ENCODE measurements around the gene SCUBE2.
A peak's percentile ranks its signal among the peaks of the same experiment; 100 is the strongest.

The SCUBE2 gene

DNA sequence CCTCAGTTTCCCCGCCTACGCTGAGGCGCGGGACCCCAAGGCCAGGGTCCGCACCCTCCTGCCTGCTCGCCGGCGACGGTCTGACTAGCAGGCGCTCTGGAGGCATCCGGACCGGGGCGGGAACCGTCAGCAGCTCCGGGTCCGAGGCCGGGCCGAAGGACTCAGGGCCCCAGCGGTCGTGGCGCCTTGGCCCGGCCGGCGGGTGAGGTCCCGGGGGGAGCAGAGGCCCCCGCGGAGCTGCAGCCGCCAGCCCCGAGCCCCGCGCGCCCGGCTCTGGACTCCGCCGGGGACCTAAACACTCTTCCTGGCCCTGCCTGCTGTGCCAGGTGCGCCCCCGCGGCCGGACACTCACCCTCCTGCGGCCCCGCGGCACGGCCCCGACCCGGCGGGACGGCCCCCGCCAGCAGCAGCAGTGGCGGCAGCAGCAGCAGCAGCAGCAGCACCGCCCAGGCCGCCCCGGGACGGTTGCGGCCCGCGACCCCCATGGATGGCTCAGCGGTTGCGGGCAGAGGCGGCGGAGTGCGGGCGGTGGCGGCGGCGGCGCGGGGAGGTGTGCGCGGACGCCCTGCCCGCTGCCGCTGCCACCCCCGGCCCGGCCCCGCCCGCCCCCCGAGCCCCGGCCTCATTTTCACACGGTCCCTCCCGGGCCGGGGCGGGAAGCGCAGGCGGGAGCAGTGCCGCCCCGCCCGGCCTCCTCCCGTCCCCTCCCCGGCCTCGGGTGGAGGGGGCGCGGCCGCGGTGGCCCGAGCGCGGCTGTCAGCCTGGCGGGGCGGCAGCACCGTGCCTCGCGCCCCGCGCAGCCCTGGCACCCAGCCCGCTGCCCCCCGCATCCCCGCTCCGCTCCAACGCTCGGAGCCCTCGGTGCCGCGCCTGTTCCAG lies at the start of gene SCUBE2:
SCUBE2 (minus strand) TSS at position 556 of the 879 bp plus-strand sequence; CDS start at position 485, 71 bp downstream.
- DNase-seq = no peak

DNA sequence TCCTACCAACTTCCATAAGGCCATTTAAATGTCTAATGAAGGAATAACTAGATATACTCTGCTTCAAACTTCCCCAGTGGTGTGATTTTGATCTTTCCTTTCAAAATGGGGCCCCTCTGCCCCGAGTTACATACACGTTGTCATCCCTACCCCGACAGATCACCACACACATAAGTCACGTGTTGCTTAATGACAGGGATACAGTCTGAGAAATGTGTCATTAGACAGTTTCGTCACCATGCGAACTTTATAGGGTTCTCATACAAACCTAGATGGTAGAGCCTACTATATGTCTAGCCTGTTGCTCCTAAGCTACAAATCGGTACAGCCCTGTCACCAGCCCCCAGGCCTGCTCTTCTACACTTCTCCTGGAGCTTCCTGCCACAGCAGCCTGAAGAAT lies 49.8 kb upstream of the SCUBE2 start:
- DNase-seq = no peak

DNA sequence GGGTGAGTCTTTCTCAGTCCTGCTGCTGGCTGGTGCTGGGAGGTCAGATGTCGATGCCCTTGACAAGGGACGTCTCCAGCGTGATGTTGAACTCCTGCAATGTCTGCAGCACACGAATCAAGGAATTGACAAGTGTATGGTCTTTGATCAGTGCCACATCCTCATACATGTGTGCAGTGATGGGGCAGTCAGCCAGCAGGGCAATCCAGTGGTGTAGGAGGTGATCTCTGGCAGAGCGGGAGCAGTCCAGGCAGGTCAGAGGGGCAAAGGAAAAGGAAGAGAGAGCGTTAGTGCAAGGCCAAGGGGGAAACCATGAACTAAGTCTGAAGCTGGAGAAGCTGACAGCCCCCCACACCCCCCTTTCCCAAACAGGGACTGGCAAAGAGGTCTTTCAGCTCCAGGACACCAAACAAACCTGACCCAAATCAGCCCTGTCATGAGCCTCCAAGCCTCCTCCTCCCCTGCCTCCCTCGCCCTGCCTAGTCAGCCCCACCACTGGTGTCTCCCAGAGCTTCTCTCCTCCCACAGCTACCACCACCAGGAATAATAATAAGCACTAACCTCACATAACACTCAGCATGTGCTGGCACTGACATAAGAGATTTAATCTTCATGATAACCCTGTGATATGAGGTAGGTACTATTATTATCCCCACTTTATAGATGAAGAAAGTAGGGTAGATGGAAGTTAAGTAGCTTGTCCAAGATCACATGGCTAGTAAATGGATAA lies 48.4 kb upstream of the SCUBE2 start:
- DNase-seq = no peak

DNA sequence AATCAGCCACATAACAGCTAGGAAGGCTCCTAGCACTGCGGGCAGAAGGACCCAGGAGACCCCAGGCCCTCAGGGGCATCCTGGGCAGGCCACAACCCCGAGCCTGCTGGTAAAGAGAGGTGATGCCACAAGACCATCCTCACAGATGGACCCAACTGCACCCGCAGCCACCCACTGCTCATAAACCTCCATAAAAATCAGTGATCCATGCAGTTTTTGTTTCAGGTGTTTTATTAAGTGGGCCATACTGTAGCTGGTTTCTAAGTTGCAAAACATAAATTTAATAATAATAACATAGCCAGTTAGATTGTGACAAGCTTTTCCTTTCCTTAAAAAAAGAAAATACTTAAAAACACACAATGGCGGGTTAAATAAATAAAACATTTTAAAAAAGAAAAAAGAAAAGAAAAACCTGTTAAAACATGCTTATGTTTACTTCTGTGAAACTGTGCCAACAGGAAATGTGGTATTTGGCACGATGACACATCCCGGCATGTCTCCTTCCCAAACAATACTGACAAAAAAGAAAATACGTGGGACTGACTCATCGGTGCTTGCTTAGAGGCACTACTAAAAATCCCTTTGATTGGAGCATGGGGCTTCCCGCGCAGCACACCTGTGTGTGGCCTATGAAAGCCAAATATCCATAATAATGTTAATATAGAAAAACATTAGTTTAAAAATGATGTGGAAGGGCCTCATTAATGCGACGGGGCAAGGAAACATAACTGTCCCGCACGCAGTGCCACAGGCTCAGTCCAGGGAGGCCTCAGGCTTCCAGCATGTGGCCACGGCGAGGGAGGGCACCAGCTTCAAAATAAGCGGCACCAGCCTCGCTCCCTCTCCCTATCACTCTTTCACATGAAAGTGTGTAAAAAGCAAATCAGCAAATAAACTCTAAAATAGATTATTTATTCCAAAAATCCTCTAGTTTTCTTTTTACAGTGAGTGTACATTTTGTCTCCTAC lies 47.5 kb upstream of the SCUBE2 start:
- DNase-seq = no peak

DNA sequence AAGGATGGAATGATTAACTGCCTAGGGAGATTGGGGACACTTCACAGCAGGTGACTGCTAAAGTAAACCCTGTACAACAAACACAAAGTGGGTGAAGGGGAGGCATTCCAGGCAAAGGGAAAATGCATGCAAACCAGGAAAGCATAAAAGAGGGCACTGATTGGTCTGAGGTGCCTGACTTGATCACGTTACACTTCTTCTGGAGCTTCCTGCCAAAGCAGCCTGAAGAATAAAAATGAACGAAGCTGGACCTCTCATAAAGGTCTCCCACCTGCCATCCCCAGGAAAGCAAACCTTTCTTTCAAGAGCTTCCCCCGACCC lies 46.7 kb upstream of the SCUBE2 start:
- DNase-seq = no peak

- peak; percentile 58 for DNase-seq
These were observed 46.1 kb upstream of the SCUBE2 start for GRCh38 chr11:9137293-9138132.

DNA sequence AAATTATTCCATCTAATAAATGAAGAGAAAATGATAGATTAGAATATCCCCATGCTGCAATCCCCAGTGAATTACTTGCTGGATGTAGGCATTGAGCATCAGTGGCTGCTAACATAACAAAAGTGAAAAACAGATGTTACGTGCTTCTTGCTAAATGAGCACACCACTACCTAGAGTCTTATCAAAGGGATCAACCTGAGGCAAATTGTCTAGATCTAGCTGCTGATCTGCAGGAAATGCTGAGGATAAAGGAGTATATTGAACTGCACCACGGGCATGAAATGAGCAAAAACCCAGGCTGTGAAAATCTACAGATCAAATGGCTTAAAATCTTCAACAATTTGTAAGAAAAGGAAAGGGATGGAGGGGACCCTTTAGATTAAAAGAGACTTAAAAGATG lies 45.3 kb upstream of the SCUBE2 start:
- no peak for DNase-seq

GRCh38 chr11:9133956-9134355 lies 42.6 kb upstream of the SCUBE2 start:
- no peak for DNase-seq

- no peak for DNase-seq
These were observed 40.9 kb upstream of the SCUBE2 start for GRCh38 chr11:9132203-9132878.

DNA sequence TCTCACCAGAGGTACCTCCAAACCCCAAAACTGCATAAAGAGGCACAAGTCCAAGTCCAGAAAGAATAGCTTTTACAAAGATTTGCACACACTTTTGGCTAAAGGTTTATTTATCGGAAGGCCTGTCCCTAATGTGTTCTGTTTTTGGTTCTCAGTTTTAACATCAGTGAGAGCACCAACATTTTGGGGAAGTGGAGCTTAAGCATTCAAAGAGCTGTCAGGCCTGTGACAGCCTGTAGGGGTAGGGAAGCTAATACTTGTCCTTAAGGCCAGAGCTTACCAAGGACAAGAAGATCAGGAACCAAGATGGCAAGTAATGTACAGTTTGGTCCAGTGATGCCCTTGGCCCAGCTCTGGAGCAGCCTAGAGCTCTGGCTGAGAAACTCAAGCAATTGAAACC lies 38.9 kb upstream of the SCUBE2 start:
- DNase-seq = peak; percentile 15

- no peak for DNase-seq
These were observed 35.2 kb upstream of the SCUBE2 start for GRCh38 chr11:9126636-9127035.

GRCh38 chr11:9125185-9125886 lies 33.9 kb upstream of the SCUBE2 start:
- no peak for DNase-seq

DNA sequence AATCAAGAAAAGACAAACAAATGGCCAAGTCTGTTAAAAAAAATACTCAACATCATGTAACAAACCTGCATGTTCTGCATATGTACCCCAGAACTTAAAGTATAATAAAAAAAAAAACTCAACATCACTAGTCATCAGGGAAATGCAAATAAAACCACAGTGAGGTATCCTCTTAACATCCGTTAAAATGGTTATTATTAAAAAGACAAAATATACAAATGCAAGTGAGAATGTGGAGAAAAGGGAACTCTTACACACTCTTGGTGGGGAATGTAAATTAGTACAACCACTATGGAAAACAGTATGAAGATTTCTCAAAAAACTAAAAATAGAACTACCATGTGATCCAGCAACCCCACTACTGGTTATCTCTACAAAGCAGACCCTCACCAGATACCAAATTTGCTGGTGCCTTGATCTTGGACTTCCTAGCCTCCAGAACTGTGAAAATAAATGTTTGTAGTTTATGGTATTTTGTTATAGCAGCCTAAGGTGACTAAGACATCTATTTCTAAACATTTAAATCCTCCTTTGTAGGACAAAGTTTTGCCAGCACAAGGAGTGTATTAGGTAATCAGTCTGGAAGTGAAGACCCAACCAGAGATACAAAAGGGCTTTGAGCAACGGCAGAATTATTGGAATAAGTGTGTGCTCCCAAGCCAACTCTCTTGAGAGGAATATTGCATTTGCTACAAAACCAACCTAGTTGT lies 32.4 kb upstream of the SCUBE2 start:
- DNase-seq = no peak

GRCh38 chr11:9121469-9121796 lies 30.0 kb upstream of the SCUBE2 start:
- DNase-seq = no peak

DNA sequence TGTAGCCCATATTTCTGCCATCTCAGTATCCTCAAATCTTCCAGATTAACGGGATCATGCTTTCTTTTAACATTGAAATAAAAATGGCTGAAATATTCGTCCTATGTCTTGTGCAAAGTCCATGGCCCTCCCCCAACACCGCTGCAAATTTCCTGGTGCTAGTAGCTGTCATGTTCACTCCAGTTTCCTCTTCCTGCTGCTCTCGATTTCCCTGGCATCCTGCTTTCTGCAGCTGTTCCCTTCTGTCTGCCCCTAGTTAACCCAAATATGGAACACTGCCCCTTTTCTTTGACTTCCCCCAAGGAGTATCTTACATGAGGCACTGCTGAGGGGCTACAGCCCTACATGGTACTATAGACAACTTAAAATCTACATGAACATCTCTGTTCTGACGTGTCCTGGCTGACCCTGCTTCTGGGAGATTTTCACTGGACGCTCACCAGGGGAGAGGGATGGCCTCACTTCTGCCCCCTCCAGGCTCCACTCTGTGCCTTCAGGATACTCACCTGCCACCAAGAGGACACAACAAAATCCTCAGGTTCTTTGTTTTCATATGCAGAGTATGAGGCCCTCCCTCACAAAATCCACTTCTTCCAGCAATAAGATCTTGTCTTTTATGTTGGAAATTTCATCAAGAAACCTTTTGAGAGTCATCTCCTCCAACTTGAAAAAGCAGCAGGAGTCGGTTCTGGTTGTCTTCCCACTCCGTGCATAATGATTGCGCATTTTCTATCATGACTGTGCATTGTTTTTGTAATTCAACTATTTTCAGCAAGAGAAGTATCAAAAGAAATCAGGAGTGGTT lies 29.5 kb upstream of the SCUBE2 start:
- DNase-seq = no peak

- DNase-seq = no peak
These were observed 26.9 kb upstream of the SCUBE2 start for GRCh38 chr11:9118277-9118676.

GRCh38 chr11:9112075-9112474 lies 20.7 kb upstream of the SCUBE2 start:
- DNase-seq = no peak

DNA sequence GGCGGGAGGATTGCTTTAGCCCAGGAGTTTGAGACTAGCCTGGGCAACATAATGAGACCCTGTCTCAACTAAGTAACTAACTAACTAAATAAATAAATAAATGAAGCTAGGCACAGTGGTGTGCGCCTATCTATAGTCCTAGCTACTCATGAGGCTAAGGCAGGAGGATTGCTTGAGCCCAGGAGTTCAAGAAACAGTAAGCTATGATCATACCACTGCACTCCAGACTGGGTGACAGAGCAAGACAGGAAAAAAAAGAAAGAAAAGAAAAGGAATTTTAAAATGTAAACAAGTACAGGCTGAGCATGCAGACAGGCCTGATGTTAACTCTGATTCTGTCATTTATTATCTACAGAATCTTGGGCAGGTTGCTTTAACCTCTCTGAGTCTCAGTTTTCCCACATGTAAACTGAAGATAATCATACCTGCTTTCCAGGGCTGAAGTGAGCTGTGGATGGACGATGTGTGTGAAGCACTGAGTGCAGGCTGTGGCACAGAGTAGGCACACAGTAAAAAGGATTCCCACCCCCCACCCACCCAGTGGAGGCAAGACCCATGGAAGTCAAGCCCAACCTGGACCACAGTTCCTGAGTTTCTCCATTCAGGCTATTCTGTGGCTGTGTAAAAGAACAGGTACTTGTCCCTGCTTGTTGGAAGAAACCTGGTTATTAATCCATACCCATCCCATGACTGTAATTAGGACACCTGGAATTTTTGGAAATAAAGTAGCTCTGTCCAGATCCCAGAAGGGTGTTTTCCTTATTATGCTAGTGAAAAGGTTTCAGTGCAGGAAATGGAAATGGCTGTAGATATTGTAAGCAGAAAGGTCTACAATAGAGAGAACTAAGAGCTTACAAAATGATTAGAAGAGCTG lies 18.7 kb upstream of the SCUBE2 start:
- DNase-seq = no peak

- no peak for DNase-seq
These were observed 13.2 kb upstream of the SCUBE2 start for GRCh38 chr11:9104580-9104979.
